Testis (tissue), 2 donors: ENCODE measurements around the gene TMEM185B.

Source experiments
- POLR2A ChIP-seq: fragments of 450-650 bp; IDR thresholded peaks from one replicate; pipeline ENCODE4 v1.6.1; 2017; ENCODE audit warnings: antibody characterized with exemption, mild to moderate bottlenecking, moderate library complexity
- TF ChIP-seq, protein P1 (sequence below), 3 experiments: fragments of 450-650 bp in 2 of 3; fragments of 200-600 bp in 1 of 3; sonication (generic) in 1 of 3; IDR thresholded peaks; one replicate each; pipeline ENCODE4 v1.5.1; 2016 to 2019; ENCODE audit warnings: antibody characterized with exemption in 3 of 3, mild to moderate bottlenecking in 2 of 3, moderate library complexity in 1 of 3

GRCh38 chr2:120243875-120244553, 20.8 kb upstream of the TMEM185B start:
- TF ChIP-seq, protein P1, sequence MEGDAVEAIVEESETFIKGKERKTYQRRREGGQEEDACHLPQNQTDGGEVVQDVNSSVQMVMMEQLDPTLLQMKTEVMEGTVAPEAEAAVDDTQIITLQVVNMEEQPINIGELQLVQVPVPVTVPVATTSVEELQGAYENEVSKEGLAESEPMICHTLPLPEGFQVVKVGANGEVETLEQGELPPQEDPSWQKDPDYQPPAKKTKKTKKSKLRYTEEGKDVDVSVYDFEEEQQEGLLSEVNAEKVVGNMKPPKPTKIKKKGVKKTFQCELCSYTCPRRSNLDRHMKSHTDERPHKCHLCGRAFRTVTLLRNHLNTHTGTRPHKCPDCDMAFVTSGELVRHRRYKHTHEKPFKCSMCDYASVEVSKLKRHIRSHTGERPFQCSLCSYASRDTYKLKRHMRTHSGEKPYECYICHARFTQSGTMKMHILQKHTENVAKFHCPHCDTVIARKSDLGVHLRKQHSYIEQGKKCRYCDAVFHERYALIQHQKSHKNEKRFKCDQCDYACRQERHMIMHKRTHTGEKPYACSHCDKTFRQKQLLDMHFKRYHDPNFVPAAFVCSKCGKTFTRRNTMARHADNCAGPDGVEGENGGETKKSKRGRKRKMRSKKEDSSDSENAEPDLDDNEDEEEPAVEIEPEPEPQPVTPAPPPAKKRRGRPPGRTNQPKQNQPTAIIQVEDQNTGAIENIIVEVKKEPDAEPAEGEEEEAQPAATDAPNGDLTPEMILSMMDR (IDR thresholded peaks at IDR 0.05), result no peak
- TF ChIP-seq POLR2A, result no peak
